ENCODE data around the gene SCAMP2. TPM values are rescaled to one million over a fixed set of nuclear protein-coding genes. Genes with fewer than 3 reads are reported as not detected.
A peak's percentile ranks its signal among the peaks of the same experiment; 100 is the strongest.

SCAMP2 gene
- total and polyA plus RNA-seq, 2 donors (not counting 1 experiment from before 2014, with no cell fraction given): 85.1 to 105 TPM

DNA sequence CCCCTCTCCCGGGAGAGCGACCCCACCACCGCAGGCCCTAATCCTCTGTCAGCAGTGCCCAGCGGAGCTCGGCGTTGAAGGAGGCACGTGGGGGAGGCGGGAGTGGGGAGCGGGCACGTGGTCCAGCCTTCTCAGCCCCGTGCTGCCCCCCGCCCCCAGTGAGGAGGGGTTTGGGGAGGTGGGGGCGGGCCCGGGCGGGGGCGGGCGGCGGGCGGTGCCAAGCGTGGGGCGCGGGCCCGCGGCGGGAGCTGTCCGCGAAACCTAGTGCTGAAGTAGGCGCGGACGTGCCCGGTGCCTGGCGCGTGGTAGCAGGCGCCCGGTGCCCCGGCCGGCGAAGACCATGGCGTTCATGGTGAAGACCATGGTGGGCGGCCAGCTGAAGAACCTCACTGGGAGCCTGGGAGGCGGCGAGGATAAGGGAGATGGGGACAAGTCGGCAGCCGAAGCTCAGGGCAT lies 46.8 kb downstream of the SCAMP2 start, which contains the start of gene CPLX3:
Gene CPLX3 (plus strand): TSS at position 264 of the 456 bp plus-strand sequence. CDS start 77 bp downstream, at position 341.
- no peak for TF ChIP-seq EZH2 (IDR thresholded peaks at IDR 0.05; ENCODE audit: borderline replicate concordance, insufficient read depth, low read depth, low read length, poor library complexity, severe bottlenecking)
- TF ChIP-seq, protein P1, sequence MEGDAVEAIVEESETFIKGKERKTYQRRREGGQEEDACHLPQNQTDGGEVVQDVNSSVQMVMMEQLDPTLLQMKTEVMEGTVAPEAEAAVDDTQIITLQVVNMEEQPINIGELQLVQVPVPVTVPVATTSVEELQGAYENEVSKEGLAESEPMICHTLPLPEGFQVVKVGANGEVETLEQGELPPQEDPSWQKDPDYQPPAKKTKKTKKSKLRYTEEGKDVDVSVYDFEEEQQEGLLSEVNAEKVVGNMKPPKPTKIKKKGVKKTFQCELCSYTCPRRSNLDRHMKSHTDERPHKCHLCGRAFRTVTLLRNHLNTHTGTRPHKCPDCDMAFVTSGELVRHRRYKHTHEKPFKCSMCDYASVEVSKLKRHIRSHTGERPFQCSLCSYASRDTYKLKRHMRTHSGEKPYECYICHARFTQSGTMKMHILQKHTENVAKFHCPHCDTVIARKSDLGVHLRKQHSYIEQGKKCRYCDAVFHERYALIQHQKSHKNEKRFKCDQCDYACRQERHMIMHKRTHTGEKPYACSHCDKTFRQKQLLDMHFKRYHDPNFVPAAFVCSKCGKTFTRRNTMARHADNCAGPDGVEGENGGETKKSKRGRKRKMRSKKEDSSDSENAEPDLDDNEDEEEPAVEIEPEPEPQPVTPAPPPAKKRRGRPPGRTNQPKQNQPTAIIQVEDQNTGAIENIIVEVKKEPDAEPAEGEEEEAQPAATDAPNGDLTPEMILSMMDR (IDR thresholded peaks at IDR 0.05): no peak
- Histone ChIP-seq H3K36me3 (replicated peaks in 1 of 2; ENCODE audit: control extremely low read depth in 1 of 2, control insufficient read depth in 1 of 2, extremely low read depth in 1 of 2, insufficient read depth in 2 of 2, low read length in 1 of 2) (no peaks in the 10 kb centered on the region), H3K9ac (ENCODE audit: low read length) (no peak within 1 kb of the TSS), H3K79me2 (ENCODE audit: control insufficient read depth, insufficient read depth, low read length) (peaks cover 4% of the 10 kb centered on the region), H3K27ac (ENCODE audit: low read length in 2 of 2) (no peak within 1 kb of the TSS), H3K27me3 (replicated peaks in 1 of 4; ENCODE audit: control extremely low read depth in 1 of 4, control insufficient read depth in 3 of 4, insufficient read depth in 4 of 4, low read length in 3 of 4) (peaks cover 0 to 45% (median 17%) of the 10 kb centered on the region in 4 experiments), H4K20me1 (ENCODE audit: control insufficient read depth, insufficient read depth, low read length, poor library complexity, severe bottlenecking) (peaks cover 4% of the 10 kb centered on the region), H3K4me3 (ENCODE audit: control extremely low read depth in 1 of 5, extremely low read depth in 1 of 5, insufficient read depth in 1 of 5, low read depth in 2 of 5, low read length in 4 of 5) (no peak within 1 kb of the TSS), H3K9me3 (ENCODE audit: control extremely low read depth in 1 of 3, control insufficient read depth in 2 of 3, insufficient read depth in 1 of 3, low read length in 2 of 3) (peaks cover 0 to 22% (median 0%) of the 10 kb centered on the region in 3 donors), H2AFZ (ENCODE audit: insufficient read depth, low read depth, low read length, poor library complexity, severe bottlenecking) (no peak within 1 kb of the TSS), H3K4me2 (replicated peaks; ENCODE audit: low read depth, low read length, poor library complexity, severe bottlenecking) (no peak within 1 kb of the TSS), H3K4me1 (ENCODE audit: control insufficient read depth in 2 of 2, insufficient read depth in 2 of 2, low read length in 2 of 2) (peaks cover 11 to 12% of the 10 kb centered on the region in 2 donors)
- Mint-ChIP-seq H3K4me3 (no peak within 1 kb of the TSS), H3K4me1 (peaks cover 12% of the 10 kb centered on the region), H3K9me3 (ENCODE audit: insufficient read depth) (no peaks in the 10 kb centered on the region), H3K27me3 (peaks cover 31% of the 10 kb centered on the region), H3K27ac (no peak within 1 kb of the TSS)
- CTCF ChIA-PET: interaction anchor here (0.7 to 2.5 kb wide), 6 partner anchors 10 to 193 kb away, joined by 3 to 9 read pairs (median 4); no protein-coding TSS in a partner anchor
- 12% methylated on average over 27 of the region's 44 CpGs for whole genome bisulfite sequencing (ENCODE audit: insufficient coverage)
- POLR2A ChIA-PET: interaction anchor here (0.6 kb wide), 1 partner anchor 13 kb away, joined by 6 read pairs; no protein-coding TSS in a partner anchor
- intact Hi-C loops (cut with micrococcal nuclease): no loop called here
- DNase-seq: peak; percentile 60
- peak; percentile 54 for ATAC-seq (ENCODE audit: low read depth)

DNA sequence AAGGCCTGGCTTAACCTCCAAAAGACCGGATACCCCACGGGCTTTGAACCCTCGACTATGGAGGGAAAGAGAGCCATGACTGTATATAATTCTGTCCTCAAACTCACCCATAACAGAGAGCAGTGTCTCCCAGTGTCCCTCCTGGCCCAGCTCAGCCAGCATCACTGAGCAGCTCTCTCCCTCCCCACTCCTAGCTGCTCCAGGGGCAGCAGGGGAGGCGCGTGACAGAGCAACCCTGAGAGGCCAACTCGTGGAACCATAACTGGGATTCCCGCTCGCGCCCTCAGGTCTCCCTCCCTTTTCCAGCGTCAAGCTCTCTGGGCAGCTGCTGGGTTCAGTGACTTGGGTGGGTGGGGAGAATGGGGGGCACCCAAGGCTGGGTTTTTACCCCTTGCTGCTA lies 47.3 kb downstream of the SCAMP2 start:
- Histone ChIP-seq H3K79me2 (ENCODE audit: control insufficient read depth, insufficient read depth, low read length) (peaks cover 7% of the 10 kb centered on the region), H3K27me3 (replicated peaks in 1 of 4; ENCODE audit: control extremely low read depth in 1 of 4, control insufficient read depth in 3 of 4, insufficient read depth in 4 of 4, low read length in 3 of 4) (peaks cover 0 to 45% (median 17%) of the 10 kb centered on the region in 4 experiments), H3K9me3 (ENCODE audit: control extremely low read depth in 1 of 3, control insufficient read depth in 2 of 3, insufficient read depth in 1 of 3, low read length in 2 of 3) (peaks cover 0 to 22% (median 0%) of the 10 kb centered on the region in 3 donors), H2AFZ (ENCODE audit: insufficient read depth, low read depth, low read length, poor library complexity, severe bottlenecking) (no peak overlapping the region), H3K4me1 (ENCODE audit: control insufficient read depth in 2 of 2, insufficient read depth in 2 of 2, low read length in 2 of 2) (peaks cover 17 to 18% of the 10 kb centered on the region in 2 donors), H3K4me3 (ENCODE audit: control extremely low read depth in 1 of 5, extremely low read depth in 1 of 5, insufficient read depth in 1 of 5, low read depth in 2 of 5, low read length in 4 of 5) (no peak overlapping the region), H3K36me3 (replicated peaks in 1 of 2; ENCODE audit: control extremely low read depth in 1 of 2, control insufficient read depth in 1 of 2, extremely low read depth in 1 of 2, insufficient read depth in 2 of 2, low read length in 1 of 2) (no peaks in the 10 kb centered on the region), H3K4me2 (replicated peaks; ENCODE audit: low read depth, low read length, poor library complexity, severe bottlenecking) (no peak overlapping the region), H3K27ac (ENCODE audit: low read length in 2 of 2) (no peak overlapping the region), H3K9ac (ENCODE audit: low read length) (no peak overlapping the region), H4K20me1 (ENCODE audit: control insufficient read depth, insufficient read depth, low read length, poor library complexity, severe bottlenecking) (peaks cover 4% of the 10 kb centered on the region)
- peaks cover 18% of the 10 kb centered on the region for H3K4me1 Mint-ChIP-seq
- TF ChIP-seq EZH2 (IDR thresholded peaks at IDR 0.05; ENCODE audit: borderline replicate concordance, insufficient read depth, low read depth, low read length, poor library complexity, severe bottlenecking): no peak
- TF ChIP-seq, protein P1 (IDR thresholded peaks at IDR 0.05): no peak
- DNase-seq (no peak), ATAC-seq (ENCODE audit: low read depth) (no peak)
- intact Hi-C loops (cut with micrococcal nuclease): no loop called here
- H3K27me3 Mint-ChIP-seq: peaks cover 31% of the 10 kb centered on the region
- no peak overlapping the region for H3K4me3 Mint-ChIP-seq
- WGBS (ENCODE audit: insufficient coverage): 86% methylated on average over 3 of the region's 10 CpGs
- no peaks in the 10 kb centered on the region for H3K9me3 Mint-ChIP-seq (ENCODE audit: insufficient read depth)
- POLR2A ChIA-PET: interaction anchor here (0.6 kb wide), 1 partner anchor 12 kb away, joined by 6 read pairs; no protein-coding TSS in a partner anchor
- no peak overlapping the region for H3K27ac Mint-ChIP-seq
- CTCF ChIA-PET: interaction anchor here (0.7 to 2.5 kb wide), 5 partner anchors 10 to 193 kb away, joined by 4 to 9 read pairs (median 5); no protein-coding TSS in a partner anchor

All from B cell (primary cell).